KOPT-K1 (cell line): ENCODE measurements around the gene DCLK1.

Experiments used
- H3K27ac ChIP-seq: fragments of 200-600 bp; sonication (generic); 2 replicates; pipeline ENCODE4 v1.5.1; 2016; ENCODE audit warnings: antibody characterized with exemption, mild to moderate bottlenecking, low read depth, low read length; ENCODE audit not compliant: poor library complexity, severe bottlenecking
- H3K36me3 ChIP-seq: fragments of 200-600 bp; sonication (generic); 2 replicates; pipeline ENCODE4 v1.5.1; 2017; ENCODE audit warnings: antibody characterized with exemption, mild to moderate bottlenecking, low read length, moderate library complexity; ENCODE audit not compliant: insufficient read depth
- H3K9me3 ChIP-seq: fragments of 200-600 bp; sonication (generic); 2 replicates; pipeline ENCODE4 v1.5.1; 2017; ENCODE audit warnings: antibody characterized with exemption, low read length, mild to moderate bottlenecking; ENCODE audit not compliant: insufficient read depth, poor library complexity, severe bottlenecking

Gene DCLK1

GRCh38 chr13:35887115-35887666, 244.0 kb downstream of the DCLK1 start:
- no peaks in the 10 kb centered on the region for H3K36me3 ChIP-seq
- no peak overlapping the region for H3K27ac ChIP-seq
- no peaks in the 10 kb centered on the region for H3K9me3 ChIP-seq

- H3K9me3 ChIP-seq: no peaks in the 10 kb centered on the region
- H3K27ac ChIP-seq: no peak overlapping the region
- H3K36me3 ChIP-seq: no peaks in the 10 kb centered on the region
Observed at GRCh38 chr13:35886332-35887114, 244.7 kb downstream of the DCLK1 start.

- Histone ChIP-seq H3K9me3 (no peaks in the 10 kb centered on the region), H3K36me3 (no peaks in the 10 kb centered on the region), H3K27ac (no peak overlapping the region)
Observed at GRCh38 chr13:35884211-35884760, 246.9 kb downstream of the DCLK1 start.

GRCh38 chr13:35882722-35883497, 248.3 kb downstream of the DCLK1 start:
- Histone ChIP-seq H3K27ac (no peak overlapping the region), H3K36me3 (no peaks in the 10 kb centered on the region), H3K9me3 (no peaks in the 10 kb centered on the region)

GRCh38 chr13:35881360-35881759, 249.8 kb downstream of the DCLK1 start:
- no peaks in the 10 kb centered on the region for H3K9me3 ChIP-seq
- H3K27ac ChIP-seq: no peak overlapping the region
- H3K36me3 ChIP-seq: no peaks in the 10 kb centered on the region

GRCh38 chr13:35879111-35879510, 252.1 kb downstream of the DCLK1 start:
- H3K27ac ChIP-seq: no peak overlapping the region
- H3K36me3 ChIP-seq: no peaks in the 10 kb centered on the region
- no peaks in the 10 kb centered on the region for H3K9me3 ChIP-seq

GRCh38 chr13:35876601-35877000, 254.6 kb downstream of the DCLK1 start:
- H3K9me3 ChIP-seq: no peaks in the 10 kb centered on the region
- no peaks in the 10 kb centered on the region for H3K36me3 ChIP-seq
- H3K27ac ChIP-seq: no peak overlapping the region

GRCh38 chr13:35874704-35875103, 256.5 kb downstream of the DCLK1 start:
- Histone ChIP-seq H3K9me3 (no peaks in the 10 kb centered on the region), H3K27ac (no peak overlapping the region), H3K36me3 (no peaks in the 10 kb centered on the region)

- no peaks in the 10 kb centered on the region for H3K36me3 ChIP-seq
- H3K9me3 ChIP-seq: no peaks in the 10 kb centered on the region
- H3K27ac ChIP-seq: no peak overlapping the region
Observed at GRCh38 chr13:35872369-35872768, 258.8 kb downstream of the DCLK1 start.

GRCh38 chr13:35871561-35871960, 259.6 kb downstream of the DCLK1 start:
- H3K27ac ChIP-seq: no peak overlapping the region
- H3K36me3 ChIP-seq: no peaks in the 10 kb centered on the region
- no peaks in the 10 kb centered on the region for H3K9me3 ChIP-seq

GRCh38 chr13:35866801-35867200, 264.4 kb downstream of the DCLK1 start:
- Histone ChIP-seq H3K36me3 (no peaks in the 10 kb centered on the region), H3K9me3 (no peaks in the 10 kb centered on the region), H3K27ac (no peak overlapping the region)

- no peaks in the 10 kb centered on the region for H3K9me3 ChIP-seq
- H3K36me3 ChIP-seq: no peaks in the 10 kb centered on the region
- H3K27ac ChIP-seq: no peak overlapping the region
Observed at GRCh38 chr13:35865341-35866240, 265.6 kb downstream of the DCLK1 start.

- H3K27ac ChIP-seq: no peak overlapping the region
- no peaks in the 10 kb centered on the region for H3K36me3 ChIP-seq
- no peaks in the 10 kb centered on the region for H3K9me3 ChIP-seq
Observed at GRCh38 chr13:35860661-35861060, 270.5 kb downstream of the DCLK1 start.

- Histone ChIP-seq H3K27ac (no peak overlapping the region), H3K9me3 (no peaks in the 10 kb centered on the region), H3K36me3 (no peaks in the 10 kb centered on the region)
Observed at GRCh38 chr13:35859981-35860380, 271.2 kb downstream of the DCLK1 start.
